ENCODE data around the gene SH3PXD2B. TPM values are rescaled to one million over a fixed set of nuclear protein-coding genes. Genes with fewer than 3 reads are reported as not detected.

Gene SH3PXD2B
- total RNA-seq, 1 experiment from 2014 or later: 27.5 TPM

DNA sequence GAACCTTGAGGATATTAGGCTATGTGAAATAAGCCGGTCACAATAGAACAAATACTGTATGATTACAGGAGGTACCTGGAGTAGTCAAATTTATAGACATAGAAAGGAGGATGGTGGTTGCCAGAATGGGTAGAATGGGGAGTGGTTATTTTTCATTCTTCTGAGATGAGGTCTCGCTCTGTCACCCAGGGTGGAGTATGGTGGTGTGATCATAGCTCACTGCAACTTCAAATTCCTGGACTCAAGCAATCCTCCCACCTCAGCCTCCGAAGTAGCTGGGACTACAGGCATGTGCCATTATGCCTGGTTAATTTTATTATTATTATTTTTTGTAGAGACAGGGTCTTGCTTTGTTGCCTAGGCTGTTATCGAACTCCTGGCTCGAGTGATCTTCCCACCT is 27.1 kb downstream of the SH3PXD2B start:
- Histone ChIP-seq H3K27ac (ENCODE audit: low read depth, low read length) (no peak overlapping the region), H3K9me2 (ENCODE audit: insufficient read depth) (no peaks in the 10 kb centered on the region), H2AFZ (ENCODE audit: low read depth, low read length, poor library complexity, severe bottlenecking) (no peak overlapping the region), H3K9me3 (ENCODE audit: control insufficient read depth in 1 of 2, insufficient read depth in 1 of 2, low read depth in 1 of 2, low read length in 2 of 2) (no peaks in the 10 kb centered on the region), H3K79me2 (ENCODE audit: insufficient read depth, low read length) (peaks cover 6% of the 10 kb centered on the region; the same call in 1 of the 2 replicates), H3K4me3 (replicated peaks in 1 of 2; ENCODE audit: low read depth in 1 of 2, low read length in 2 of 2) (no peak overlapping the region), H3K27me3 (ENCODE audit: insufficient read depth, low read length) (no peaks in the 10 kb centered on the region), H3K36me3 (ENCODE audit: control insufficient read depth in 1 of 2, insufficient read depth in 2 of 2, low read length in 2 of 2) (no peaks in the 10 kb centered on the region), H4K20me1 (ENCODE audit: insufficient read depth) (no peaks in the 10 kb centered on the region), H3K9ac (ENCODE audit: low read length) (no peak overlapping the region), H3K4me2 (ENCODE audit: low read length) (no peak overlapping the region), H3K4me1 (ENCODE audit: control insufficient read depth in 1 of 2, insufficient read depth in 2 of 2, low read length in 2 of 2) (no peaks in the 10 kb centered on the region)
- RAD21 ChIA-PET (ENCODE audit: low non-redundant PET in 1 of 2, low total read pairs in 2 of 2, uncharacterized antibody in 2 of 2, unreplicated experiment in 2 of 2): no interaction called here
- intact Hi-C loops (cut with micrococcal nuclease): no loop called here
- CTCF ChIA-PET: no interaction called here
- POLR2A ChIA-PET: no interaction called here
- ATAC-seq: no peak
- BruUV-seq (replicated peaks): no TSS peak
- TF ChIP-seq SIN3A (IDR thresholded peaks at IDR 0.05; ENCODE audit: low read depth) (no peak), JUND (IDR thresholded peaks at IDR 0.05) (no peak), POLR2AphosphoS5 (IDR thresholded peaks at IDR 0.05; ENCODE audit: low read depth, low read length) (no peak), FOSL1 (IDR thresholded peaks at IDR 0.05; ENCODE audit: low read depth) (no peak), YY1 (IDR thresholded peaks at IDR 0.05; ENCODE audit: extremely low read depth, insufficient replicate concordance, low read depth, low read length) (no peak), ELF1 (IDR thresholded peaks at IDR 0.05; ENCODE audit: borderline replicate concordance, low read depth) (no peak), ZBTB33 (IDR thresholded peaks at IDR 0.05; ENCODE audit: extremely low read depth, insufficient replicate concordance, low read length) (no peak), RAD21 (IDR thresholded peaks at IDR 0.05; ENCODE audit: low read depth) (no peak)
- TF ChIP-seq, protein P1, sequence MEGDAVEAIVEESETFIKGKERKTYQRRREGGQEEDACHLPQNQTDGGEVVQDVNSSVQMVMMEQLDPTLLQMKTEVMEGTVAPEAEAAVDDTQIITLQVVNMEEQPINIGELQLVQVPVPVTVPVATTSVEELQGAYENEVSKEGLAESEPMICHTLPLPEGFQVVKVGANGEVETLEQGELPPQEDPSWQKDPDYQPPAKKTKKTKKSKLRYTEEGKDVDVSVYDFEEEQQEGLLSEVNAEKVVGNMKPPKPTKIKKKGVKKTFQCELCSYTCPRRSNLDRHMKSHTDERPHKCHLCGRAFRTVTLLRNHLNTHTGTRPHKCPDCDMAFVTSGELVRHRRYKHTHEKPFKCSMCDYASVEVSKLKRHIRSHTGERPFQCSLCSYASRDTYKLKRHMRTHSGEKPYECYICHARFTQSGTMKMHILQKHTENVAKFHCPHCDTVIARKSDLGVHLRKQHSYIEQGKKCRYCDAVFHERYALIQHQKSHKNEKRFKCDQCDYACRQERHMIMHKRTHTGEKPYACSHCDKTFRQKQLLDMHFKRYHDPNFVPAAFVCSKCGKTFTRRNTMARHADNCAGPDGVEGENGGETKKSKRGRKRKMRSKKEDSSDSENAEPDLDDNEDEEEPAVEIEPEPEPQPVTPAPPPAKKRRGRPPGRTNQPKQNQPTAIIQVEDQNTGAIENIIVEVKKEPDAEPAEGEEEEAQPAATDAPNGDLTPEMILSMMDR (IDR thresholded peaks at IDR 0.05 in 2 of 3, conservative IDR thresholded peaks at IDR 0.05 in 1 of 3; ENCODE audit: borderline replicate concordance in 1 of 3, insufficient read depth in 1 of 3, low read depth in 2 of 3, low read length in 2 of 3): no peak
- no peak for DNase-seq (ENCODE audit: low read depth, low spot score)

Data from HCT116 (cell line).